ENCODE results near the gene INVS.
A peak's percentile ranks its signal among the peaks of the same experiment; 100 is the strongest.
"Not testable (repeated sequence)": the region's sequence is repeated elsewhere in the genome, so short reads cannot be mapped to it uniquely, and the experiment has no call there.

INVS gene

GRCh38 chr9:100126423-100126822 lies 27.4 kb downstream of the INVS start:
- no peak for DNase-seq (ENCODE audit: low read depth)

GRCh38 chr9:100129772-100130171 lies 30.7 kb downstream of the INVS start:
- no peak for DNase-seq (ENCODE audit: low read depth)

GRCh38 chr9:100131216-100131615 lies 32.2 kb downstream of the INVS start:
- no peak for DNase-seq (ENCODE audit: low read depth)

- no peak for DNase-seq (ENCODE audit: low read depth)
Measured at GRCh38 chr9:100131875-100132430, 32.9 kb downstream of the INVS start.

DNA sequence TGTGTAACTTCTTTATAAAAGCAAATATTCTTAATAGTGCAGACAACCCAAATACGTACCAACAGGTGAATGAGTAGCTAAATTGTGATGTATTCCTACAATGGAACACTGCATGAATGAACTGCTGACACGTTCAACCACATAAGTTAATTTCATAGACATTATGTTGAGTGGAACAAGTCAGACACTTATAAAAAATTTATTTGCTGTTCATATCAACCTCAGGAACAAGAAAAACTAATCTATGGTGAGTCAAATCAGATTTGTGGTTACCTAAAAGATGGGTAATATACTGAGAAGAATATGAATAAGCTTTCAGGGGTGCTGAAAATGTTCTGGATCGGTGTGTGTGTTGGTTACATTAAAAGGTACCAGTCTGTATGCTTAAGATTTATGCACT lies 35.7 kb downstream of the INVS start:
- no peak for DNase-seq (ENCODE audit: low read depth)

DNA sequence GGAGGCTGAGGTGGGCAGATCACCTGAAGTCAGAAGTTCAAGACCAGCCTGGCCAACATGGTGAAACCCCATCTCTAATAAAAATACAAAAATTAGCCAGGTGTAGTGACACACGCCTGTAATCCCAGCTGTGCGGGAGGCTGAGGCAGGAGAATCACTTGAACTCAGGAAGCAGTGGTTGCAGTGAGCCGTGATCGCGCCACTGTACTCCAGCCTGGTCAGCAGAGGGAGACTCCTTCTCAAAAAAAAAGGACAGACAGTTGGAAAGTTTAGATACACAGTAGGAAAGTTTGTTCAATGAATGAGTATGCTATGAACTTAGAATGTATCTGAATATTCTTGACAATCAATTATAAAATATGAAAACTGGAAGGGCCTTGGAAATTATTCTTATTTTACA lies 37.8 kb downstream of the INVS start:
- not testable (repeated sequence) for DNase-seq (ENCODE audit: low read depth)

- DNase-seq (ENCODE audit: low read depth) = not testable (repeated sequence)
Measured at GRCh38 chr9:100140303-100140702, 41.3 kb downstream of the INVS start.

GRCh38 chr9:100141862-100142261 lies 42.8 kb downstream of the INVS start:
- not testable (repeated sequence) for DNase-seq (ENCODE audit: low read depth)

- DNase-seq (ENCODE audit: low read depth) = not testable (repeated sequence)
Measured at GRCh38 chr9:100145167-100145934, 46.3 kb downstream of the INVS start.

GRCh38 chr9:100145976-100146375 lies 46.9 kb downstream of the INVS start:
- not testable (repeated sequence) for DNase-seq (ENCODE audit: low read depth)

- DNase-seq (ENCODE audit: low read depth) = peak; percentile 23
Measured at GRCh38 chr9:100150214-100150613, 51.2 kb downstream of the INVS start.

DNA sequence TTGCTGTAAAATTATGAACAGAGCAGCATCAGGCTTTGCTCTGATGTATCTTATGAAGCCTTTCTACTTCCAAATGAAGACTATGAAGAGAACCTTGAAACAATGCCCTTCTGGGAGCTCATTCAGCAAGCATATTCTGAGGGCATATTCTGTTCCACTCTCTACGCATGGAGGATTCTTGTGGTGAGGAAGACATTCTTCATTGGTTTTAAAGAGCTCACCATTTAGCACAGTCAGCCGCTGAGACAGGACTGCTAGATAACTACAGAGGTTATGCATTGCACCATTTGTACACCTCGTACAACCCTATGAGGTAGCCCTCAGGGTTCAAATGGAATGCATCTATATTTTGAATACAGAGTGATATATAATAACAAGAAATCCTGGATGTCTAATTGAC lies 61.0 kb downstream of the INVS start:
- no peak for DNase-seq (ENCODE audit: low read depth)

- no peak for DNase-seq (ENCODE audit: low read depth)
Measured at GRCh38 chr9:100167176-100167575, 68.1 kb downstream of the INVS start.

- no peak for DNase-seq (ENCODE audit: low read depth)
Measured at GRCh38 chr9:100167915-100168654, 69.0 kb downstream of the INVS start.

DNA sequence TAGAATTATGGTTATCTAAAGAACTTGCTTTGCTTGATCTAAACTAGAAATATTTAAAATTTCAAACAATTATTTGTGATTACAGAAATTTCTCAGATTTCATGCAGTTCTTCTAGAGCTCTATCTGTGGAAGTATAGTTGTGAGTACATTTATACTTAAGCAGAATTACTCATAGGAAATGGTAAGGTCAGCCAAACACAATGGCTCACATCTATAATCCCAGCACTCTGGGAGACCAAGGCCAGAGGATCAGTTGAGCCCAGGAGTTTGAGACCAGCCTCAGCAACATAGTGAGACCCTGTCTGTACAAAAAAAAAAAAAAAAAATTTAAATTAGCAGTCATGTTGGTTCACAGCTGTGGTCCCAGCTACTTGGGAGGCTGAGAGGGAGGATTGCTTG lies 71.0 kb downstream of the INVS start:
- no peak for DNase-seq (ENCODE audit: low read depth)

GRCh38 chr9:100170556-100170955 lies 71.5 kb downstream of the INVS start:
- DNase-seq (ENCODE audit: low read depth) = no peak

DNA sequence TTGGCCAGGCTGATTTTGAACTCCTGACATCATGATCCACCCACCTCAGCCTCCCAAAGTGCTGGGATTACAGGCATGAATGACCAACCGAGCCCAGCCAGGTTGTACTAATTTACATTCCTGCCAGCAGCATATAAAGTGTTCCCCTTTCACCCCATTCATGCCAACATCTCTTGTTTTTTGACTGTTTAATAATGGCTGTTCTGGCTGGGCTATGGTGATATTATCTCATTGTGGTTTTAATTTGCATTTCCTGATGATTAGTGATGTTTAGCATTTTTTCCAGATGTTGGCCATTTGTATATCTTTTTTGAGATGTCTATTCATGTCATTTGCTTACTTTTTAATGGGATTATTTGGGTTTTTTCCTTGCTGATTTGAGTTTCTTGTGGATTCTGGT lies 87.3 kb downstream of the INVS start:
- no peak for DNase-seq (ENCODE audit: low read depth)

GRCh38 chr9:100190339-100190738 lies 91.3 kb downstream of the INVS start:
- DNase-seq (ENCODE audit: low read depth) = no peak

- no peak for DNase-seq (ENCODE audit: low read depth)
Measured at GRCh38 chr9:100191264-100191663, 92.2 kb downstream of the INVS start.

GRCh38 chr9:100193078-100193477 lies 94.0 kb downstream of the INVS start:
- no peak for DNase-seq (ENCODE audit: low read depth)

DNA sequence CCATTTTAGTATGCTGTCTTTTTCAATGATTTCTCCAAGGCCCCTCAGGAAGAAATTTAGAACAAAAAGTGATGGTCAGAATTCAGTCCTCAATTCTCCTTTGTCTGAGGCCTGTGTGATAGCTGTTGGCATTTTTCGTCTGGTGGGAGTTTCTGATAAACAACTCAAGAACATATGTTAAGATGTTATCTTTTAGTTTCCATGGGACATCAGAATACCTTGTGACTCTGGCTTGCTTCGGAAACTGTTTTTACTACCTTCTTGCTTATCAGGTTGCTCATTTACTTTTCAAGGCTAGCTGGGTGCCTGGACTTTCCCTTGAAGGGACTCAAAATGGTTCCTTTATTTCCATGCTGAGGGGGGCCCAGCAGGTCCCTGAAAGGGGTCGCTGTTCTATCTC lies 97.2 kb downstream of the INVS start:
- no peak for DNase-seq (ENCODE audit: low read depth)

- DNase-seq (ENCODE audit: low read depth) = no peak
Measured at GRCh38 chr9:100196828-100197227, 97.8 kb downstream of the INVS start.

- no peak for DNase-seq (ENCODE audit: low read depth)
Measured at GRCh38 chr9:100197553-100197952, 98.5 kb downstream of the INVS start.

Measured in fibroblast of the conjunctiva (primary cell).